Neural cell (in vitro differentiated cells): Measurements from ENCODE around the gene AKAP6. TPM values are rescaled to one million over a fixed set of nuclear protein-coding genes. Genes with fewer than 3 reads are reported as not detected.

Source experiments
- H2AFZ ChIP-seq: fragments of 200-600, 300-800 bp; sonication (generic), shearing (Covaris generic); 2 replicates; pipeline ENCODE4 v1.6.0; 2014; ENCODE audit warnings: low read depth, mild to moderate bottlenecking, antibody characterized with exemption, low read length, moderate library complexity
- H3F3A ChIP-seq: fragments of 200-600 bp; shearing (Covaris generic); 2 replicates; pipeline ENCODE4 v1.6.1; 2016; ENCODE audit warnings: mild to moderate bottlenecking, moderate library complexity, mixed read lengths, antibody characterized with exemption, low read length; ENCODE audit not compliant: insufficient read depth, poor library complexity, severe bottlenecking
- H3K27ac ChIP-seq: fragments of 200-600, 300-800 bp; sonication (generic), shearing (Covaris generic); 2 replicates; pipeline ENCODE4 v1.5.1; 2014; ENCODE audit warnings: mild to moderate bottlenecking, low read length, moderate library complexity
- H3K27me3 ChIP-seq: fragments of 300-800, 200-600 bp; sonication (generic), shearing (Covaris generic); 2 replicates; pipeline ENCODE4 v1.6.0; 2014; ENCODE audit warnings: mild to moderate bottlenecking, low read depth, low read length, moderate library complexity; ENCODE audit not compliant: insufficient read depth
- H3K36me3 ChIP-seq: fragments of 300-800, 200-600 bp; sonication (generic), shearing (Covaris generic); 2 replicates; pipeline ENCODE4 v1.5.1; 2014; ENCODE audit warnings: mild to moderate bottlenecking, antibody characterized with exemption, low read length, moderate library complexity; ENCODE audit not compliant: insufficient read depth
- H3K4me2 ChIP-seq: fragments of 300-800, 200-600 bp; sonication (generic), shearing (Covaris generic); 2 replicates; pipeline ENCODE4 v1.6.0; 2014; ENCODE audit warnings: mild to moderate bottlenecking, low read length
- H3K4me3 ChIP-seq: fragments of 300-800, 200-600 bp; sonication (generic), shearing (Covaris generic); 2 replicates; pipeline ENCODE4 v1.5.1; 2014; ENCODE audit warnings: mild to moderate bottlenecking, low read length, moderate library complexity
- H3K79me2 ChIP-seq: fragments of 200-600 bp; shearing (Covaris generic); replicated peaks from 2 replicates; pipeline ENCODE4 v1.6.0; 2014; ENCODE audit warnings: mild to moderate bottlenecking, low read length, moderate library complexity; ENCODE audit not compliant: insufficient read depth
- H3K9ac ChIP-seq: fragments of 300-800, 200-600 bp; sonication (generic), shearing (Covaris generic); 2 replicates; pipeline ENCODE4 v1.6.1; 2016; ENCODE audit warnings: mild to moderate bottlenecking, low read length, mixed read lengths
- H3K9me2 ChIP-seq: fragments of 200-600 bp; shearing (Covaris generic); 2 replicates; pipeline ENCODE4 v1.6.1; 2016; ENCODE audit warnings: mild to moderate bottlenecking, low read length, mixed read lengths; ENCODE audit not compliant: insufficient read depth
- H3K9me3 ChIP-seq: fragments of 200-600, 300-800 bp; sonication (generic), shearing (Covaris generic); 2 replicates; pipeline ENCODE4 v1.6.1; 2016; ENCODE audit warnings: mild to moderate bottlenecking, mixed run types, low read length, moderate library complexity, mixed read lengths
- H4K20me1 ChIP-seq: fragments of 200-600 bp; shearing (Covaris generic); 2 replicates; pipeline ENCODE4 v1.6.1; 2016; ENCODE audit warnings: mild to moderate bottlenecking, mixed run types; ENCODE audit not compliant: insufficient read depth
- EP300 ChIP-seq: fragments of 450-650 bp; conservative IDR thresholded peaks from 2 replicates; pipeline ENCODE4 v1.6.1; 2014; ENCODE audit warnings: antibody characterized with exemption, mild to moderate bottlenecking, moderate library complexity; ENCODE audit not compliant: poor library complexity, severe bottlenecking
- EZH2 ChIP-seq: fragments of 200-600, 300-800 bp; shearing (Covaris generic), sonication (generic); IDR thresholded peaks from 2 replicates; pipeline ENCODE4 v1.6.1; 2014; ENCODE audit warnings: antibody characterized with exemption, low read length, borderline replicate concordance, mild to moderate bottlenecking; ENCODE audit not compliant: insufficient read depth, poor library complexity, severe bottlenecking
- MXI1 ChIP-seq: fragments of 450-650 bp; conservative IDR thresholded peaks from 2 replicates; pipeline ENCODE4 v1.6.1; 2014; ENCODE audit warnings: antibody characterized with exemption, mild to moderate bottlenecking; ENCODE audit not compliant: poor library complexity, severe bottlenecking
- POLR2AphosphoS5 ChIP-seq: IDR thresholded peaks from 2 replicates; pipeline ENCODE4 v1.6.1; 2012
- RAD21 ChIP-seq: fragments of 450-650 bp; conservative IDR thresholded peaks from 2 replicates; pipeline ENCODE4 v1.6.1; 2014; ENCODE audit warnings: antibody characterized with exemption, mild to moderate bottlenecking, moderate library complexity
- SMC3 ChIP-seq: fragments of 450-650 bp; conservative IDR thresholded peaks from 2 replicates; pipeline ENCODE4 v1.6.1; 2014; ENCODE audit warnings: antibody characterized with exemption, mild to moderate bottlenecking, moderate library complexity; ENCODE audit not compliant: poor library complexity
- TAF1 ChIP-seq: IDR thresholded peaks from 2 replicates; pipeline ENCODE4 v1.6.1; 2012; ENCODE audit warnings: low read depth
- polyA plus RNA-seq: library from polyadenylated mRNA; depleted of rRNA; stranded (reverse); fragments of >200 nt; gene quantifications from 2 replicates; pipeline ENCODE4 v1.2.3, GENCODE V29; 2014
- TF ChIP-seq, protein P1 (sequence below): IDR thresholded peaks from 2 replicates; pipeline ENCODE4 v1.6.1; 2012; ENCODE audit warnings: borderline replicate concordance
- TF ChIP-seq, protein P2 (sequence below): fragments of 450-650 bp; IDR thresholded peaks from 2 replicates; pipeline ENCODE4 v1.5.1; 2014; ENCODE audit warnings: antibody characterized with exemption, mild to moderate bottlenecking, moderate library complexity; ENCODE audit not compliant: poor library complexity, severe bottlenecking

The AKAP6 gene
- polyA plus RNA-seq, 1 donor from 2014 or later: 15.8 TPM

- Histone ChIP-seq H3K4me2 (no peak overlapping the region), H2AFZ (no peak overlapping the region), H3K27me3 (no peaks in the 10 kb centered on the region), H3K4me3 (no peak overlapping the region), H3K27ac (no peak overlapping the region), H3K9me2 (no peaks in the 10 kb centered on the region), H3K36me3 (no peaks in the 10 kb centered on the region), H3K9ac (no peak overlapping the region), H3F3A (no peaks in the 10 kb centered on the region), H3K79me2 (no peaks in the 10 kb centered on the region), H4K20me1 (no peaks in the 10 kb centered on the region), H3K9me3 (no peaks in the 10 kb centered on the region)
- TF ChIP-seq POLR2AphosphoS5 (no peak), TAF1 (no peak), SMC3 (no peak), MXI1 (no peak), RAD21 (no peak), EP300 (no peak), EZH2 (no peak)
- TF ChIP-seq, protein P1, sequence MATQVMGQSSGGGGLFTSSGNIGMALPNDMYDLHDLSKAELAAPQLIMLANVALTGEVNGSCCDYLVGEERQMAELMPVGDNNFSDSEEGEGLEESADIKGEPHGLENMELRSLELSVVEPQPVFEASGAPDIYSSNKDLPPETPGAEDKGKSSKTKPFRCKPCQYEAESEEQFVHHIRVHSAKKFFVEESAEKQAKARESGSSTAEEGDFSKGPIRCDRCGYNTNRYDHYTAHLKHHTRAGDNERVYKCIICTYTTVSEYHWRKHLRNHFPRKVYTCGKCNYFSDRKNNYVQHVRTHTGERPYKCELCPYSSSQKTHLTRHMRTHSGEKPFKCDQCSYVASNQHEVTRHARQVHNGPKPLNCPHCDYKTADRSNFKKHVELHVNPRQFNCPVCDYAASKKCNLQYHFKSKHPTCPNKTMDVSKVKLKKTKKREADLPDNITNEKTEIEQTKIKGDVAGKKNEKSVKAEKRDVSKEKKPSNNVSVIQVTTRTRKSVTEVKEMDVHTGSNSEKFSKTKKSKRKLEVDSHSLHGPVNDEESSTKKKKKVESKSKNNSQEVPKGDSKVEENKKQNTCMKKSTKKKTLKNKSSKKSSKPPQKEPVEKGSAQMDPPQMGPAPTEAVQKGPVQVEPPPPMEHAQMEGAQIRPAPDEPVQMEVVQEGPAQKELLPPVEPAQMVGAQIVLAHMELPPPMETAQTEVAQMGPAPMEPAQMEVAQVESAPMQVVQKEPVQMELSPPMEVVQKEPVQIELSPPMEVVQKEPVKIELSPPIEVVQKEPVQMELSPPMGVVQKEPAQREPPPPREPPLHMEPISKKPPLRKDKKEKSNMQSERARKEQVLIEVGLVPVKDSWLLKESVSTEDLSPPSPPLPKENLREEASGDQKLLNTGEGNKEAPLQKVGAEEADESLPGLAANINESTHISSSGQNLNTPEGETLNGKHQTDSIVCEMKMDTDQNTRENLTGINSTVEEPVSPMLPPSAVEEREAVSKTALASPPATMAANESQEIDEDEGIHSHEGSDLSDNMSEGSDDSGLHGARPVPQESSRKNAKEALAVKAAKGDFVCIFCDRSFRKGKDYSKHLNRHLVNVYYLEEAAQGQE: no peak
- TF ChIP-seq, protein P2, sequence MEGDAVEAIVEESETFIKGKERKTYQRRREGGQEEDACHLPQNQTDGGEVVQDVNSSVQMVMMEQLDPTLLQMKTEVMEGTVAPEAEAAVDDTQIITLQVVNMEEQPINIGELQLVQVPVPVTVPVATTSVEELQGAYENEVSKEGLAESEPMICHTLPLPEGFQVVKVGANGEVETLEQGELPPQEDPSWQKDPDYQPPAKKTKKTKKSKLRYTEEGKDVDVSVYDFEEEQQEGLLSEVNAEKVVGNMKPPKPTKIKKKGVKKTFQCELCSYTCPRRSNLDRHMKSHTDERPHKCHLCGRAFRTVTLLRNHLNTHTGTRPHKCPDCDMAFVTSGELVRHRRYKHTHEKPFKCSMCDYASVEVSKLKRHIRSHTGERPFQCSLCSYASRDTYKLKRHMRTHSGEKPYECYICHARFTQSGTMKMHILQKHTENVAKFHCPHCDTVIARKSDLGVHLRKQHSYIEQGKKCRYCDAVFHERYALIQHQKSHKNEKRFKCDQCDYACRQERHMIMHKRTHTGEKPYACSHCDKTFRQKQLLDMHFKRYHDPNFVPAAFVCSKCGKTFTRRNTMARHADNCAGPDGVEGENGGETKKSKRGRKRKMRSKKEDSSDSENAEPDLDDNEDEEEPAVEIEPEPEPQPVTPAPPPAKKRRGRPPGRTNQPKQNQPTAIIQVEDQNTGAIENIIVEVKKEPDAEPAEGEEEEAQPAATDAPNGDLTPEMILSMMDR: no peak
These were observed 359.8 kb downstream of the AKAP6 start for GRCh38 chr14:32688941-32689340.

DNA sequence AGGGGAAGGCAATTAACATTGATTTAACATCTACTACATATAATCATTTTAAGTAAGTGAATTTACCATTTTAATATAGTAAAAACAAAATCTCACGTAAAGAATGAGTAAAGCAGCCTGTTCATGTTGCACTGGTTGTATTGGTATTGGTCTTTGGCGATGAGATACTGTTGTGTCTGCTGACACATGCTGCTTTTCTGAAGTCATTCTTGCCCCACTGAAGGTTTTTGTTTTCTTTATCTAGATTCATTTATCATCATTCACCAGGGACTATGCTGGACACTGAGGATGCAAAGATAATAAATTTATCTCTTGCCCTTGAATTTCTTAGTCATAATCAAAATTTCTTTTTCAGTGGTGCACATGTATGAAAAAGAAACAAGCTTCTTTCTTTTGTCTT lies 363.3 kb downstream of the AKAP6 start:
- Histone ChIP-seq H2AFZ (no peak overlapping the region), H3K79me2 (no peaks in the 10 kb centered on the region), H3K27me3 (no peaks in the 10 kb centered on the region), H3K4me2 (no peak overlapping the region), H3K27ac (no peak overlapping the region), H3K4me3 (no peak overlapping the region), H3K9me3 (no peaks in the 10 kb centered on the region), H3K9ac (no peak overlapping the region), H4K20me1 (no peaks in the 10 kb centered on the region), H3K9me2 (no peaks in the 10 kb centered on the region), H3F3A (no peaks in the 10 kb centered on the region), H3K36me3 (no peaks in the 10 kb centered on the region)
- TF ChIP-seq SMC3: no peak
- TF ChIP-seq EZH2: no peak
- TF ChIP-seq EP300: no peak
- no peak for TF ChIP-seq MXI1
- TF ChIP-seq TAF1: no peak
- no peak for TF ChIP-seq RAD21
- TF ChIP-seq, protein P2: no peak
- no peak for TF ChIP-seq POLR2AphosphoS5
- TF ChIP-seq, protein P1: no peak
